BLaER1 (cell line): Measurements from ENCODE around the gene CHST9.
"Not testable (repeated sequence)": the region's sequence is repeated elsewhere in the genome, so short reads cannot be mapped to it uniquely, and the experiment has no call there.

Experiments used
- H3K27ac ChIP-seq: shearing (Covaris generic); formaldehyde crosslinking; 2 replicates; pipeline ENCODE4 v1.8.1; 2022
- H3K27me3 ChIP-seq: shearing (Covaris generic); formaldehyde crosslinking; 2 replicates; pipeline ENCODE4 v1.8.1; 2022
- H3K36me3 ChIP-seq: shearing (Covaris generic); formaldehyde crosslinking; 2 replicates; pipeline ENCODE4 v1.8.1; 2022
- H3K4me1 ChIP-seq: shearing (Covaris generic); formaldehyde crosslinking; 2 replicates; pipeline ENCODE4 v1.8.1; 2022
- H3K4me2 ChIP-seq: shearing (Covaris generic); formaldehyde crosslinking; 2 replicates; pipeline ENCODE4 v1.8.1; 2022
- H3K4me3 ChIP-seq: shearing (Covaris generic); formaldehyde crosslinking; 2 replicates; pipeline ENCODE4 v1.8.1; 2022
- H3K9ac ChIP-seq: shearing (Covaris generic); formaldehyde crosslinking; 2 replicates; pipeline ENCODE4 v1.8.1; 2022
- H3K9me3 ChIP-seq: shearing (Covaris generic); formaldehyde crosslinking; 2 replicates; pipeline ENCODE4 v1.8.1; 2022
- H4K20me1 ChIP-seq: shearing (Covaris generic); formaldehyde crosslinking; 2 replicates; pipeline ENCODE4 v1.8.1; 2022
- Cebpa-rat ChIP-seq: shearing (Covaris generic); IDR thresholded peaks from 2 replicates; pipeline ENCODE4 v1.8.1; 2022

Gene CHST9

DNA sequence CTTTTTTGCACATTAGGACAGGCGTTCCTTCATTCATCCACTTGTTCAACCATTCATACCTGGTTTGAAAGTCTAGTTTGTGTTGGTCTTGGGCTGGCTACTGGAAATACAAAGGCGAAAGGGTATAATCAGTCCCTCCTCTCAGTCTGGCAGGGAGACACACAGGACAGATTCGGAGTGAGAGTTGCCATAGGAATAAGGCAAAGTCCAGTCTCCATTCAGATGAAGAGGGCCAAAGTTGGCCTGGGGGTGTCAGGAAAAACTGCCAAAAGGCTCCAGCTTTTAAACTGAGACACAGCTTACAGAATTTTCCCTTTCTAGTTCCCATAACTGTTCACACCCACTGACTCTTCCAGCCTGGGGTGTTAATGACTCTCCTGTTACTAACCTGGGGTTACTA lies 223.3 kb downstream of the CHST9 start:
- Histone ChIP-seq H3K9me3 (no peaks in the 10 kb centered on the region), H3K27me3 (no peaks in the 10 kb centered on the region), H3K36me3 (no peaks in the 10 kb centered on the region), H3K4me1 (peaks cover 8% of the 10 kb centered on the region), H3K4me2 (no peak overlapping the region), H3K27ac (no peak overlapping the region), H4K20me1 (no peaks in the 10 kb centered on the region), H3K9ac (no peak overlapping the region), H3K4me3 (no peak overlapping the region)
- TF ChIP-seq Cebpa-rat = no peak

DNA sequence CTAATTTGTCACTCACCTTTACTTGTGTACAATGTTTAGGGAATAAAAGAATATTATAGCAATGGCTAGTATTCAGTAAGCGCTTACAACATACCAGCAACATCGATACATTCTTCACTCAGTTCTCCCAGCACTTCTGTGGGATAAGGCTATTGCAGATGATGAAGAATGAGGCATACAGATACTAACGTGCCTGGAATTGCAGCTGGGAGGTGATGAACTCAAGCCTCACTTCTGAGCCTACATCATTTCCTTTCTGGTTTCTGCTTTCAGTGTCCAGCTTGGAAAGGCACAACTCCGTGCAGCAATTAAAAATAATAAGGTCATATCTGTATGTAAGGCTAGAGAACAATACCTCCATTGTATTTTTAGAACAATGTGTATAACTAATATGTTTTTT lies 224.2 kb downstream of the CHST9 start:
- Histone ChIP-seq H3K4me2 (no peak overlapping the region), H3K36me3 (no peaks in the 10 kb centered on the region), H4K20me1 (no peaks in the 10 kb centered on the region), H3K4me1 (peaks cover 13% of the 10 kb centered on the region), H3K27me3 (no peaks in the 10 kb centered on the region), H3K9me3 (no peaks in the 10 kb centered on the region), H3K4me3 (no peak overlapping the region), H3K27ac (no peak overlapping the region), H3K9ac (no peak overlapping the region)
- no peak for TF ChIP-seq Cebpa-rat

DNA sequence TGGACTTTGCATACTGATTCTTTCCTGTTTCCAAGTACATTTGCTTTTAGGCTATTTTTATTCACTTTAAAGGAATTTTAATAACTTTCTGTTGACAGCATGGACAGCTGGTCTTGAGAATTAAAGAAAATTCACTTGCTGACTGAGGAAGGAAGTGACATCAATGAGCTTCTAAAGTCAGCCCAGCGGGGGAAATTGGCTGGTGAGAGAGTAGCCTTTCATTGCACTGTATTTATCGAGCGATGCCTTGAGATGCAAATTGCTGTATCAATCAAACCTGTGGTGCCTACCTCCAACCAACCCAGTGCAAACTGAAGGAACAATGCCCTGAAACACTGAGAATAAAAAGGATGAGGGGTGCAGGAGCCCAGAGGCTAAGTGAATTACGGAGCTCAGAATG lies 228.2 kb downstream of the CHST9 start:
- no peak for TF ChIP-seq Cebpa-rat

DNA sequence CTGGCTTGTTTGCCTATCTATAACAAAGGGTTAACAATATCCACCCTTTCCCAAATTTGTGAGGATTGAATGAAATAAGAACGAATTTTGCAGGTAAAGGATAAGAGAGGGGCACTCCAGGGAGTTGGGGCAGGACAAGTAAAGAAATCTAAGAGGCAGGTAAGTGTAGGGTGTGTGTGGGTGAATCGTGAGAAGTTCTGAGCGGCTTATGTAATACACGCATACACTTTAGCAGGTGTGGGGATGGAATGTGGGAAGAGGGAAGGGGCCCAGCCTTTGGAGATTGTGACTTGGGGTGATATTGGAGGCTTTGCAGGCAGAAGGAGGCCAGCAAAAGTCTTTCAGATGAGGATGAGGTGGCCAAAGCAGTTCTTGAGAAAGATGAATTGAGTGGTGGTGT lies 236.4 kb downstream of the CHST9 start:
- Histone ChIP-seq H3K4me3 (no peak overlapping the region), H4K20me1 (no peaks in the 10 kb centered on the region), H3K27ac (no peak overlapping the region), H3K9me3 (no peaks in the 10 kb centered on the region), H3K36me3 (no peaks in the 10 kb centered on the region), H3K9ac (no peak overlapping the region), H3K4me1 (no peaks in the 10 kb centered on the region), H3K27me3 (no peaks in the 10 kb centered on the region), H3K4me2 (no peak overlapping the region)
- no peak for TF ChIP-seq Cebpa-rat

More for the DNA sequence above, 228.2 kb downstream of the CHST9 start:
- Histone ChIP-seq H3K4me3 (no peak overlapping the region), H3K4me1 (peaks cover 13% of the 10 kb centered on the region), H3K9me3 (no peaks in the 10 kb centered on the region), H4K20me1 (no peaks in the 10 kb centered on the region), H3K27me3 (no peaks in the 10 kb centered on the region), H3K4me2 (peak overlapping the region; percentile 68), H3K36me3 (no peaks in the 10 kb centered on the region), H3K27ac (peak overlapping the region; percentile 42; the same call in 1 of the 2 replicates), H3K9ac (peak overlapping the region; percentile 20; the same call in 1 of the 2 replicates)

DNA sequence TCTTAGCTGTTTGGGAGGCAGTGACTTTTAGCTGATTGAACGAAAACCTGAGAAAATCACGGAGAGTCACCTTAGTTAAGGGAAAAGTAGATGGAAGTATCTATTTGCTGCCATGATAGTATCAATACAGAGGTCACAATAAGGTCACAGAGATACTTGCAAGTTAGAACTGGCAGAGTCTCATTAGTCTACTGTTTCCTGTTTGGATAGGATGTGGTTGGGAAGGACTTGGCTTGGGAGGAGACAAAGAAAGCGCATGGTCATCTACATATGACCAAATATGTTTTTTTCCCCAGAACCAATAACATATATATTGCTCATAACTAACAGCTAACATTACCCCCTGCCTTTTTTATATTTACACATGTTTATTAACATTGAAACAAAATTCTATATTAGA lies 241.2 kb downstream of the CHST9 start:
- Histone ChIP-seq H3K36me3 (no peaks in the 10 kb centered on the region), H3K27me3 (no peaks in the 10 kb centered on the region), H3K4me1 (no peaks in the 10 kb centered on the region), H4K20me1 (no peaks in the 10 kb centered on the region), H3K9ac (no peak overlapping the region), H3K4me3 (no peak overlapping the region), H3K9me3 (no peaks in the 10 kb centered on the region), H3K27ac (no peak overlapping the region), H3K4me2 (no peak overlapping the region)
- TF ChIP-seq Cebpa-rat = no peak

DNA sequence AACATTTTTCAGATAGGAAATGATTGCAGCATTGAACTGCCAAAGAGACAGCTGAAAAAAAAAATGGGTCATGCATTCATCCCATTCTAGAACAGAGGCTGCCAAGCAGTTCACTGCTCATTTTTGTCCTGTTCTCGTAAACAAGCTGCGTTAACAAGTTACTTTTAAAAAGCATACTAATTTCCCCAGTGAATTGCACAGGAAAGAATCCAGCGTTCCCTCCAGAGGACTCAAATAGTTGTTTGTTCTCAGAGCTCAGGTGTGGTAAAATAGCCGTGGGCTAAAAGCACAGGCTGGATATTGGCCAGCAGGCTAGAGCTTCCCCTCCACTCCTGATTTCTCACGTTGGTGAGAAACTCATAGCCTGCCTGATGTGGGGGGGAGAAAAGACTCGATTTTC lies 243.5 kb downstream of the CHST9 start:
- H3K4me3 ChIP-seq = no peak overlapping the region
- no peak overlapping the region for H3K4me2 ChIP-seq
- no peaks in the 10 kb centered on the region for H3K4me1 ChIP-seq
- H3K9me3 ChIP-seq = no peaks in the 10 kb centered on the region
- TF ChIP-seq Cebpa-rat = no peak
- H3K9ac ChIP-seq = no peak overlapping the region
- H4K20me1 ChIP-seq = no peaks in the 10 kb centered on the region
- H3K36me3 ChIP-seq = no peaks in the 10 kb centered on the region
- no peaks in the 10 kb centered on the region for H3K27me3 ChIP-seq
- H3K27ac ChIP-seq = no peak overlapping the region

DNA sequence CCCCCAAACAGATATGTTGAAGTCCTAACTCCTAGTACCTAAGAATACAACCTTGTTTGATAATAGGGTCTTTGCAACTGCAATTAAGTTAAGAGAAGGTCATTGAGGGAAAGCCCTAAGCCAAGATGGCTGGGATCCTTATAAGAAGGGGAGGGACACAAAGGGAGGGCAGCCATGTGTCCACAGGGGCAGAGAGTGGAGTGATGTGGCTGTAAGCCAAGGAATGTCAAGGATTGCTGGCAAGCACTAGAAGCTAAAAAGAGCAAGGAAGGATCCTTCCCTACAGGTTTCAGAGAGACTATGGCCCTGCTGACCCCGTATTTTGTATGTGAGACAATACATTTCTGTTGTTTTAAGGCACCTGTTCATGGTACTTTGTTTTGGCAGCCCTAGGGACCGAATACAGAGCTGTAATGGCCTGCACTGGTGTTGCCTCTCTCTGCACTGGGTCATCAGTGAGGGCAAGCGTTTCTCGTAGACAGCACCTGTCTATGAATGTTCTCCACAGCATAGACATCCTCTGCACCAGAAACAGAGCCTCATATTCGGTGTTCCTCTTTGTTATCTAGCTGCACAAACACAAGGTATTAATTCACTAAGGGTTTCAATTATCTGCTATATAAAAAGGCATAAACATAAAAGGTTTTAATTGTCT lies 244.2 kb downstream of the CHST9 start:
- Histone ChIP-seq H4K20me1 (no peaks in the 10 kb centered on the region), H3K9me3 (no peaks in the 10 kb centered on the region), H3K4me2 (no peak overlapping the region), H3K36me3 (no peaks in the 10 kb centered on the region), H3K27me3 (no peaks in the 10 kb centered on the region), H3K27ac (no peak overlapping the region), H3K4me1 (no peaks in the 10 kb centered on the region), H3K9ac (no peak overlapping the region), H3K4me3 (no peak overlapping the region)
- no peak for TF ChIP-seq Cebpa-rat

DNA sequence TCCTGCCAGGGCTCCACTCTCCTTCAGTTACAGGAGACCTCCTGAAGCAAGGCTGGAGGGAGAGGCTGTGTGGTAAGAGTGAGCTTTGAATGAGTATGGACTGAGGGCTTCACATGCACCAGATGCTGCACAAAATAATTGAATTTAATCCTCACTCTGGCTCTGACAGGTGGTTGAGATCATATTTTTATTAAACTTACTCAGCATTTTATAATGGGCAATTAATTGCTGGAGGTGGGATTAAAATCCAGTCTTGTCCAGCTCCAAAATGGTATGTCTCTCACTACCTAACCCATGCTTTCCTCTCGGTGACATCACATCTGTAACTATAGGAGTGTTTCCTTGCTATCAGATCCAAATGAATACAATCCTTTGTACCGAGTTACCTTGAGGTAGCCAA lies 253.4 kb downstream of the CHST9 start:
- H4K20me1 ChIP-seq = no peaks in the 10 kb centered on the region
- no peaks in the 10 kb centered on the region for H3K36me3 ChIP-seq
- H3K27ac ChIP-seq = no peak overlapping the region
- no peaks in the 10 kb centered on the region for H3K9me3 ChIP-seq
- H3K27me3 ChIP-seq = no peaks in the 10 kb centered on the region
- H3K9ac ChIP-seq = no peak overlapping the region
- TF ChIP-seq Cebpa-rat = no peak
- no peak overlapping the region for H3K4me3 ChIP-seq
- H3K4me1 ChIP-seq = no peaks in the 10 kb centered on the region
- H3K4me2 ChIP-seq = no peak overlapping the region

DNA sequence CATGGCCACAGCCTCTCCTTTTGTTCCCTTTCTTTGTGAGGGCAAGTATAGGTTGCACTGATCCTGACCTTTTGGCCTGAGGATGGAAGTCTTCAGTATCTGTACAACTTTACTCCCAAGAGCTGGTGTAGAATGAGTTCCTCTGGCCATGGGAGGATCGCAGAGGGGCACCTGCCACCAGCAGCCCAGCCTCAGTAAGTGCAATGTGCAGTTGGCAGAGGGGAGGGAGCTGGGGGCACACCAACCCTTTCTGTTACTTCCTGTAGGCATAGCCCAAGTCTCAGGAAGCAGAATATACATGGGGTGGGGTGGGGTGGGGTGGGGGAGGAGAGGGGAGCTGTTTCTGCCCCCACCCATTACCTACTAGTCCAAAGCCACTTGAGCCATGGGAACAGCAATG lies 254.5 kb downstream of the CHST9 start:
- H3K9me3 ChIP-seq = no peaks in the 10 kb centered on the region

DNA sequence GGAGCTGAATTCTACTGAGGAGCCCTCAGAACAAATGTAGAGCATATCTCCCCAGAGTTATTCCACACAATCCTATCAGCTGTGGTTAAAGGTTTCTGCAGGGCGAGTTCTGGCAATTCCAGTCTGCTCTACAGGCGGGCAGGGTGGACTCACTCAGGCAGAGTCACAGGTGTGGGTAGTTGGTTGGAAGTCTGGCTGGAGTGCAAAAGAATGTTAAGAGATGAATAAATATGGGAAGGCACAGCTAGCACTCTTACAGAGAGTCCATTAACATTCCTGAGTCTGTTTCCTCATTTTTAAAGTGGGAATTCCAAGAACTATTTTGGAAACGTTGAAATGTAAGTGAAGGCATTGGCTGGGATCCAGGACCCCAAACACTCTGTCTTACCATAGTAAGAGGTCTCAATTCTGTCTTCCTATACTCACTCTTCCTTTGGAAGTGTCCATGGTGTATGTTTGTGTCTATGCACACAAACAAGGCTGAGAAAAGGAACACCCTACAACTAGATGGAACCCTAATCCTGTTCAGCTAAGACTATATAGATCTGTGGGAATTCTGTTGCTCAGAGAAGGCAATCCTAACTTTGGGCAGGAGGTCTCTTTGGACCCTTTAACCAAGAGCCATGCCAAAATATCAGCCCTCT lies 256.3 kb downstream of the CHST9 start:
- Histone ChIP-seq H4K20me1 (no peaks in the 10 kb centered on the region), H3K4me1 (no peaks in the 10 kb centered on the region), H3K36me3 (no peaks in the 10 kb centered on the region), H3K4me3 (no peak overlapping the region), H3K4me2 (no peak overlapping the region), H3K9ac (no peak overlapping the region), H3K27ac (no peak overlapping the region), H3K9me3 (no peaks in the 10 kb centered on the region), H3K27me3 (no peaks in the 10 kb centered on the region)
- no peak for TF ChIP-seq Cebpa-rat

More for the DNA sequence above, 254.5 kb downstream of the CHST9 start:
- no peaks in the 10 kb centered on the region for H3K36me3 ChIP-seq
- no peak for TF ChIP-seq Cebpa-rat
- no peaks in the 10 kb centered on the region for H4K20me1 ChIP-seq
- no peak overlapping the region for H3K4me2 ChIP-seq
- H3K27ac ChIP-seq = no peak overlapping the region
- no peak overlapping the region for H3K9ac ChIP-seq
- H3K4me1 ChIP-seq = no peaks in the 10 kb centered on the region
- no peaks in the 10 kb centered on the region for H3K27me3 ChIP-seq
- no peak overlapping the region for H3K4me3 ChIP-seq

DNA sequence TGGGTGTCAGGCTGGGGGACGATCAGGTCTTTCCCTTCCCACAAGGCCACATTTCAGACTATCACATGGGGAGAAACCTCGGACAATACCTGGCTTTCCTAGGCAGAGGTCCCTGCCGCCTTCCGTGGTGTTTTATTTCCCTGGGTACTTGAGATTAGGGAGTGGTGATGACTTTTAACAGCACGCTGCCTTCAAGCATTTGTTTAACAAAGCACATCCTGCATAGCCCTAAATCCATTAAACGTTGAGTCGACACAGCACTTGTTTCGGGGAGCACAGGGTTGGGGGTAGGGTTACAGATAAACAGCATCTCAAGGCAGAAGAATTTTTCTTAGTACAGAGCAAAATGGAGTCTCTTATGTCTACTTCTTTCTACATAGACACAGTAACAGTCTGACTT lies 257.3 kb downstream of the CHST9 start:
- not testable (repeated sequence) for H3K27ac ChIP-seq, H3K9me3 ChIP-seq, H3K4me3 ChIP-seq, H3K4me2 ChIP-seq, H3K36me3 ChIP-seq, H3K4me1 ChIP-seq, H4K20me1 ChIP-seq, H3K27me3 ChIP-seq, H3K9ac ChIP-seq
